Ovary (tissue), 9 donors: ENCODE measurements around the gene GPR21. TPM values are rescaled to one million over a fixed set of nuclear protein-coding genes. Genes with fewer than 3 reads are reported as not detected.
A peak's percentile ranks its signal among the peaks of the same experiment; 100 is the strongest.

Experiments used
- DNase-seq, 5 donors: peaks; one replicate each; pipeline ENCODE4 v3.0.0-alpha.2; 2019 to 2020
- H3K27ac ChIP-seq, 2 donors: fragments of 200-600 bp; one replicate each; pipeline versions ENCODE4 v1.5.1 to v1.8.0; 2019 to 2022
- H3K27me3 ChIP-seq: fragments of 200-600 bp; one replicate; pipeline ENCODE4 v1.8.0; 2022
- H3K36me3 ChIP-seq: fragments of 200-600 bp; sonication (generic); one replicate; pipeline ENCODE4 v1.5.1; 2019
- H3K4me1 ChIP-seq: one replicate; pipeline ENCODE4 v1.8.1; 2013; ENCODE audit warnings: mild to moderate bottlenecking, moderate library complexity; ENCODE audit not compliant: insufficient read depth
- H3K4me3 ChIP-seq: fragments of 200-600 bp; sonication (generic); one replicate; pipeline ENCODE4 v1.5.1; 2017
- H3K9me3 ChIP-seq, 2 donors: fragments of 200-600 bp in 1 of 2; sonication (generic) in 1 of 2; one replicate each; pipeline versions ENCODE4 v1.5.1 to v1.8.1; 2013 to 2019; ENCODE audit warnings: mild to moderate bottlenecking in 1 of 2, moderate library complexity in 1 of 2
- CTCF ChIP-seq, 3 donors: fragments of 450-650 bp in 2 of 3; fragments of 200-600 bp in 1 of 3; IDR thresholded peaks; one replicate each; pipeline versions ENCODE4 v1.5.1 to v1.8.0; 2016 to 2022; ENCODE audit warnings: antibody characterized with exemption in 3 of 3, mild to moderate bottlenecking in 1 of 3
- EP300 ChIP-seq: sonication (generic); formaldehyde crosslinking; IDR thresholded peaks from one replicate; pipeline ENCODE4 v1.6.1; 2017; ENCODE audit warnings: antibody characterized with exemption
- POLR2A ChIP-seq: fragments of 450-650 bp; IDR thresholded peaks from one replicate; pipeline ENCODE4 v1.6.1; 2017; ENCODE audit warnings: antibody characterized with exemption, mild to moderate bottlenecking, moderate library complexity
- WGBS, 3 donors: extraction: QIAGEN DNeasy Blood & Tissue Kit in 1 of 3; methylation state at CpG; one replicate each; pipeline versions ENCODE4 v1.1.5 to v1.1.7; 2013 to 2017; 5-methylcytosine and 5-hydroxymethylcytosine counted together
- intact Hi-C, 4 donors: fragments of 100-400 bp; cut with DNase I; formaldehyde crosslinking; loops; one replicate each; pipeline versions ENCODE4 v1.11.0 to v1.15.1; 2022 to 2023
- polyA plus RNA-seq, 2 donors: library from polyadenylated mRNA; stranded (reverse); fragments of 200-250 nt in 1 of 2; fragments of 350-450 nt in 1 of 2; fragmentation: Illumina TruSeq in 1 of 2; extraction: RNeasy Lipid Tissue Mini Kit (QIAGEN cat#74804) in 1 of 2; gene quantifications; one replicate each; pipeline ENCODE4 v1.2.3, GENCODE V29; 2013 to 2014
- total RNA-seq, 7 donors: library from RNA; depleted of rRNA in 2 of 7; stranded (reverse); fragments of >200 nt in 2 of 7; fragmentation: NEBNext Ultra II Directional in 3 of 7; extraction: Animal tissue kit (Norgen Biotek cat#: 25700) in 3 of 7; gene quantifications; one replicate each; pipeline versions ENCODE4 v1.1.0 to v1.2.4, GENCODE V29; 2016 to 2023
- donor health status: DM: no; HTN: no; CAD: no; lungs with moderate emphysema.
- donor health status: DM: no; HTN: no; CAD: no.
- donor health status: Bipolar disorder and iron deficiency.
- donor health status: DM: yes; HTN: yes; CAD: no.
- donor health status: DM: no; HTN: no; CAD: no.
- donor health status: DM: yes; HTN: yes; CAD: no.

GPR21 gene
- total and polyA plus RNA-seq, 9 donors = 0.39 to 2.4 (median 1.7) TPM; not detected in 2

GRCh38 chr9:123011380-123011779 lies 22.1 kb upstream of the GPR21 start:
- intact Hi-C loops = no loop called here
- WGBS, 3 donors = 90 to 95% (median 91%) methylated on average over 3 of the region's 3 CpGs
- H3K27me3 ChIP-seq = no peaks in the 10 kb centered on the region
- H3K4me1 ChIP-seq = peaks cover 5% of the 10 kb centered on the region
- H3K36me3 ChIP-seq = no peaks in the 10 kb centered on the region
- no peak overlapping the region for H3K27ac ChIP-seq
- TF ChIP-seq POLR2A = no peak
- TF ChIP-seq EP300 = no peak
- no peak for TF ChIP-seq CTCF (IDR thresholded peaks at IDR 0.05)
- H3K4me3 ChIP-seq = no peak overlapping the region
- no peaks in the 10 kb centered on the region for H3K9me3 ChIP-seq
- DNase-seq = no peak

GRCh38 chr9:123011878-123012528 lies 21.5 kb upstream of the GPR21 start:
- no peaks in the 10 kb centered on the region for H3K9me3 ChIP-seq
- peak overlapping the region in 1 of 2 donors; percentile 10 for H3K27ac ChIP-seq
- H3K4me3 ChIP-seq = no peak overlapping the region
- TF ChIP-seq POLR2A (no peak), EP300 (no peak), CTCF (IDR thresholded peaks at IDR 0.05) (no peak)
- intact Hi-C loops = no loop called here
- no peaks in the 10 kb centered on the region for H3K36me3 ChIP-seq
- 40 to 70% (median 43%) methylated on average over 3 of the region's 3 CpGs for WGBS, 3 donors
- H3K4me1 ChIP-seq = peaks cover 5% of the 10 kb centered on the region
- no peak for DNase-seq
- no peaks in the 10 kb centered on the region for H3K27me3 ChIP-seq

- Histone ChIP-seq H3K4me3 (no peak overlapping the region), H3K36me3 (no peaks in the 10 kb centered on the region)
- TF ChIP-seq CTCF (IDR thresholded peaks at IDR 0.05) = no peak
- TF ChIP-seq POLR2A = no peak
- TF ChIP-seq EP300 = no peak
Measured at GRCh38 chr9:123016631-123017030, 16.8 kb upstream of the GPR21 start.

GRCh38 chr9:123020796-123021195 lies 12.7 kb upstream of the GPR21 start:
- intact Hi-C loops = no loop called here
- no peaks in the 10 kb centered on the region for H3K27me3 ChIP-seq
- no peak overlapping the region for H3K4me3 ChIP-seq
- WGBS, 3 donors = 8 to 33% (median 9%) methylated on average over 2 of the region's 2 CpGs
- H3K9me3 ChIP-seq = no peaks in the 10 kb centered on the region
- no peaks in the 10 kb centered on the region for H3K4me1 ChIP-seq
- no peak for DNase-seq
- H3K36me3 ChIP-seq = no peaks in the 10 kb centered on the region
- TF ChIP-seq EP300 = no peak
- no peak for TF ChIP-seq POLR2A
- TF ChIP-seq CTCF (IDR thresholded peaks at IDR 0.05) = no peak
- no peak overlapping the region for H3K27ac ChIP-seq

More at GRCh38 chr9:123016631-123017030, 16.8 kb upstream of the GPR21 start:
- intact Hi-C loops = no loop called here
- H3K27ac ChIP-seq = no peak overlapping the region
- no peaks in the 10 kb centered on the region for H3K9me3 ChIP-seq
- DNase-seq = no peak
- H3K27me3 ChIP-seq = no peaks in the 10 kb centered on the region
- 21 to 57% (median 36%) methylated on average over 1 of the region's 1 CpG for WGBS, 3 donors
- H3K4me1 ChIP-seq = peaks cover 3% of the 10 kb centered on the region
